ENCODE results near the gene L3MBTL1.
"Not testable (repeated sequence)": the region's sequence is repeated elsewhere in the genome, so short reads cannot be mapped to it uniquely, and the experiment has no call there.

The L3MBTL1 gene

GRCh38 chr20:43507150-43508080 lies at the start of gene L3MBTL1:
L3MBTL1 (plus strand) TSS chr20:43507697; CDS start chr20:43513504, 5,807 bp downstream.
- peak; percentile 33 for DNase-seq

GRCh38 chr20:43458422-43458924 lies 49.0 kb upstream of the L3MBTL1 start:
- no peak for DNase-seq

DNA sequence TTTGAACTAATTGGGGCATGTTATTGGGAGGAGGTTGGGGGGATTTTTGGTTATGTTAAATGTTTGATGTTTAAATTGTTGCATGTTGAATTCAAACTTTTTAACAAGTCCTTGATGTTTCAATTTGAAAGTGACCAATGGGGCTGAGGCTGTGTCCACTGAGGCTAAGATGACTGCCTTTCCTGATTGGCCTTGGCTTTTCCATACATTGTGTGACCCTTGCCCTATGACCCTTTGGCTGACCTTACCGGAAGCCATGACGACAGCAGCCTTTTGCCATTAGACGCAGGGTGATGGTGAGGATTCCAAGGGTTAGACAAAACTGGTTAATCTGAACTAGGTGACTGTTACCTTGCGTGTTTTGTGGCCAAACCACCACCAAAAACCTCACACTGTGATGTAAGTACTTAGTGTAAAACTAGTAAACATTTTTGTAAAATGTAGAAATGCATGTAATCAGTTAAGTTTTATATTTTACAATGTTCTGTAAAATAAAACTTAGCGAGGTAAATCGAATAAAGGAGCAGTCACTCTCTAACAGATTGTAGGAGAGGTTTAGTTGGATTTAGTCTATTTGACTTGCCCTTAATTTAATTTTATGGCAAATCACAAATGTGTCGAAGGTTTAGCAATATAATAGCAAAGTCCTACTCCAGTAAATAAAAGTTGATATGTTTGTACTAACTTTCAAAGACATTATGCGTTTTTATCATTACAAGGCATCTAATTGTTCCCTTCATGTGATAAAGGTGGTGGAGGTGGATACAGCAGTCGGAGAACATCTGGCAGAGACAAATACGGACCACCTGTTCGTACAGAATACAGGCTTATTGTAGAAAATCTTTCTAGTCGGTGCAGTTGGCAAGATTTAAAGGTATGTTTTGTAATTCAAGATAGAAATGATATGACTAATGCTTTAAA lies 48.2 kb upstream of the L3MBTL1 start:
- DNase-seq: no peak

- DNase-seq: no peak
These were observed 47.2 kb upstream of the L3MBTL1 start for GRCh38 chr20:43460172-43460829.

DNA sequence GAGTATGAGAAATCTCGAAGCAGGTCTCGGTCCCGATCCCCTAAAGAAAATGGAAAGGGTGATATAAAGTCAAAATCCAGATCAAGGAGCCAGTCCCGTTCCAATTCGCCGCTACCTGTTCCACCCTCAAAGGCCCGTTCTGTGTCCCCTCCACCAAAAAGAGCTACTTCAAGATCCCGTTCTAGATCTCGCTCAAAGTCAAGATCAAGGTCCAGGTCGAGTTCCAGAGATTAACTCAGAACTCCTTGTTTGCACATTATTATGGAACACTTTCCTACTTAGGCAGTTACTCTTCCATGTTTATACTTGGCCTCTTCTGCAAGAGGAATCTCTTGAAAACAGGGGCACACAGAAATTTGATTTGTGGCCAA lies 46.7 kb upstream of the L3MBTL1 start:
- DNase-seq: no peak

DNA sequence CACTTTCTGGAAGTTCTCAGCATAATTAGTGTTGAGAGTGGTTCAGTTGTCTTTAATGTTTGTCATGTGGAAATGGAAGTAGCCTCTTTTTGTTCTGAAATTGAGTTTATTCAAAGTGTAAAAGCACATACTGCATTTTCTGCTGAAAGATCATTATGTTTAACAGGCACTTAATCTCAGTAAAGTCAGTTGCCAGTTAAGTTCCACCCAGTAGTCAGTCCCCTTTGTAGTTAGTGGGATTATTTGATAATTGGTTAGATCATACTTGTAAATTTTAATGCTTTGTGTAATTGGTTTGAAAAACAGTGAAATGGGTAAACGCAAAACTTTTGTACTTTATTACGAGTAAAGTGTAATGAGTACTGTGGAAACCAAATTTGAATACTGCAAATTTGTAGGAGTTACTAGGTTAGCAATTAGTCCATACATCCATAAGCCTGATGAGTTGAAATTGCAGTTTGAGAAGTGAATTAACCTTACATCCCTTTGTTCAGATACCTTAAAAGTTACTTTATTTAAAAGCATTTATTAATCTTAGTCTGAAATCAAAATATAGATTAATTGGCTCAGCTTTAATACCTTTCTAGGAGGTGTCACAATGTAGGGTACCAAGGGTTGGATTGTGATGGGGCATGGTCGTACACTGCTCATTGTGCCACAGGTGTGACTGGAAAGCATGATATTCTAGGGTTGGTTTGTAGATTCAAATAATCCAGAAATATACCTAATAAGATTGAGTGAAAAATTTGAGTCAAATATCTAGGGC lies 45.4 kb upstream of the L3MBTL1 start:
- no peak for DNase-seq

- DNase-seq: no peak
These were observed 44.6 kb upstream of the L3MBTL1 start for GRCh38 chr20:43462660-43463526.

GRCh38 chr20:43463527-43464218 lies 43.8 kb upstream of the L3MBTL1 start:
- DNase-seq: no peak

DNA sequence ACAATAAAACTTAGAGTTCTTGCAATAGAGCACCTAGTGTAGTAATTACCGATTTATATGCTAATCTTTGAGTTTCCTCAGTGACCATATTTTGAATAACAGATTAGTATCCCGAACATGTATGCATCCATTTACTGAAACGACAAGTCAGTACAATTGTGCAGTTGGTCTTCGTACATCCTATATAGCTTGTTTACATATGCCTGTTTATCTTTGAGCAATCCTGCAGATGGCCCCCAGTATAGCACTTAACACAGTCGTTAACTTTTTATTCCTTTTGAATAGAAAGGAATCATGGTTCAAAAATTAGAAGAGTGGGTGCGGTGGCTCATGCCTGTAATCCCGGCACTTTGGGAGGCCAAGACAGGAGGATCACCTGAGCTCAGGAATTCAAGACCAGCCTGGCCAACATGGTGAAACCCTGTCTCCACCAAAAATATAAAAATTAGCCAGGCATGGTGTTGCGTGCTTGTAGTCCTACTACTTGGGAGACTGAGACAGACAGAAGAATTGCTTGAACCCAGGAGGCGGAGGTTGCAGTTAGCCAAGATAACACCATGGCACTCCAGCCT lies 43.2 kb upstream of the L3MBTL1 start:
- no peak for DNase-seq

GRCh38 chr20:43465625-43465943 lies 41.9 kb upstream of the L3MBTL1 start:
- DNase-seq: no peak

GRCh38 chr20:43467589-43467988 lies 39.9 kb upstream of the L3MBTL1 start:
- DNase-seq: no peak

- DNase-seq: no peak
These were observed 34.7 kb upstream of the L3MBTL1 start for GRCh38 chr20:43472671-43473380.

DNA sequence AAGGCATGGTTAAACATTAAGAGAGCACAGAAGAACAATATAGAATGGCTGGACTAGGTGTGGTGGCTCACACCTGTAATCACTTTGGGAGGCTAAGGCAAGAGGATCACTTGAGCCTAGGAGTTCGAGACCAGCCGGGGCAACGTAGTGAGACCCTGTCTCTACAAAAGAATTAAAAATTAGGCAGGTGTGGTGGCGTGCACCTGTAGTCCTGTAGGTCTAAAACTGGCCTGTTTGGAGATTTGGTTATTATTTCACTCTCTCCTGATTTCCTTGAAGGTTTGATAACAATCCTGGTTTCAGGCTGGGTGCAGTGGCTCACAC lies 34.2 kb upstream of the L3MBTL1 start:
- DNase-seq: no peak

DNA sequence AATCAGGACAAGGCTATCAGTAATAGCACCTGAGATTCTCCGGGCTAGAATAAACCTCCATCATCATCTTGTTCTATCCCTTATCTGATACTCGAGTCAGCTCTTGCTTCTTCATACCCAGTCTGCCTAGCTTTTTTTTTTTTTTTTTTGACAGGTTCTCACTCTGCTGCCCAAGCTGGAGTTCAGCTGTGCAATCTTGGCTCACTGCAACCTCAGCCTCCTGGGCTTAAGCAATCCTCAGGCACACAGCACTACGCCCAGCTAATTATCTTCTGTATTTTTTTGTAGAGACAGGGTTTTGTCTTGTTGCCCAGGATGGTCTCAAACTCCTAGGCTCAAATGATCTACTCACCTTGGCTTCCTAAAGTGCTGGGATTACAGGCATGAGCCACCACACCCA lies 30.3 kb upstream of the L3MBTL1 start:
- DNase-seq: no peak

GRCh38 chr20:43477619-43478018 lies 29.9 kb upstream of the L3MBTL1 start:
- DNase-seq: no peak

GRCh38 chr20:43490038-43490437 lies 17.5 kb upstream of the L3MBTL1 start:
- no peak for DNase-seq

DNA sequence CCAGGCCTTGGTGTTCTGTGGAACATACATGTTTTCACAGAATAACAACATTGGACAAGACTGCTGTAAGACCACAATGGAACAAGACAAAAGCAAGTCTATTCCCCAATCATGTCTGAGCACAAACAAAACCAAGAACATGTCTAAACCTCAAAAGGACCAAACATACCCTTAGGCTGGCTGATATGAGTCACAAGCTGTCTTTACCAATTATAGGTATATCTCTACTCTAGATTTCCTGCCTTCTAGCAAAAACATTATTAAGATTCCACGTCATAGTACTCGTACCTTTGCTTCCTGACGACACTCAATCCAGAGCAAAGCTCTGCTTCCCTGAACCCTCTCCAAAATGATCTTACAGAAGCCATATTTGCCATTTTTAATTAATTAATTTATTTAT lies 15.4 kb upstream of the L3MBTL1 start:
- no peak for DNase-seq

DNA sequence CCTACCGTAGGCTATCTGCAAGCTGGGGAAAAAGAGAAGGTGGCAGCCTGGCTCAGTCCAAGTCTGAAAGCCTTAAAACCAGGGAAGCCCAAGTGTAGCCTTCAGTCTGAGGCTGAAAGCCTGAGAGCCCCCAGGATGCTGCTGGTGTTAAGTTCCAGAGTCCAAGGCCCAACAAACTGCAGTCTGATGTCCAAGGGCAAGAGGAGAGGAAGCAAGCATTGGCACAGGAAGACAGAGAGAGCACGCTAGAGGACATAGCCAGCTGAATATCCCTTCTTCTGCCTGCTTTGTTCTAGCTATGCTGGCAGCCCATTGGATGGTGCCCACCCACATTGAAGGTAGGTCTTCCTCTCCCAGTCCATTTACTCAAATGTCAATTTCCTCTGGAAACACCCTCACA lies 12.1 kb upstream of the L3MBTL1 start:
- no peak for DNase-seq

- DNase-seq: not testable (repeated sequence)
These were observed 5.5 kb upstream of the L3MBTL1 start for GRCh38 chr20:43502021-43502420.

- DNase-seq: no peak
These were observed 1.3 kb upstream of the L3MBTL1 start for GRCh38 chr20:43506238-43506637.
